Caco-2 (cell line): ENCODE results near the gene SH3TC1. TPM values are rescaled to one million over a fixed set of nuclear protein-coding genes. Genes with fewer than 3 reads are reported as not detected.

ENCODE experiments used
- BruUV-seq: library from RNA; stranded (reverse); fragments of 400-500 nt; replicated peaks from 2 replicates; lab custom pipeline; 2021; lab: Mats Ljungman, UMichigan
- CTCF ChIA-PET: fragments of 300-600 bp; sonication (Branson Sonifier 250); formaldehyde crosslinking; loops from one replicate; lab custom pipeline; 2022; ENCODE audit warnings: antibody characterized with exemption; lab: Charles Lee
- POLR2A ChIA-PET: fragments of 300-600 bp; sonication (Branson Sonifier 250); formaldehyde crosslinking; loops from one replicate; lab custom pipeline; 2022; ENCODE audit warnings: antibody characterized with exemption; lab: Charles Lee
- DNase-seq, 2 experiments: peaks; one replicate each; pipeline versions ENCODE4 v3.0.0 to v3.0.0-alpha.2; 2020 to 2022
- H3K27me3 ChIP-seq: replicated peaks from 2 replicates; pipeline ENCODE4 v1.6.0; 2011; ENCODE audit warnings: low read length; ENCODE audit not compliant: control insufficient read depth, insufficient read depth
- H3K36me3 ChIP-seq: 2 replicates; pipeline ENCODE4 v1.5.1; 2011; ENCODE audit warnings: low read length; ENCODE audit not compliant: control insufficient read depth, insufficient read depth
- H3K4me1 ChIP-seq: fragments of 250-450 bp; sonication (Bioruptor Pico); 2 replicates; pipeline ENCODE4 v1.5.1; 2020; ENCODE audit warnings: mild to moderate bottlenecking
- H3K4me3 ChIP-seq: 2 replicates; pipeline ENCODE4 v1.5.1; 2011; ENCODE audit warnings: low read depth, mild to moderate bottlenecking, control low read depth, low read length
- H3K9me3 ChIP-seq: fragments of 250-450 bp; sonication (Bioruptor Pico); 2 replicates; pipeline ENCODE4 v1.5.1; 2020; ENCODE audit warnings: mild to moderate bottlenecking, moderate library complexity
- H3K27ac Mint-ChIP-seq: one replicate; pipeline ENCODE4 v1.8.0; 2022; ENCODE audit warnings: mixed read lengths; ENCODE audit not compliant: unreplicated experiment
- H3K27me3 Mint-ChIP-seq: one replicate; pipeline ENCODE4 v1.8.0; 2022; ENCODE audit warnings: mixed read lengths; ENCODE audit not compliant: insufficient read depth, unreplicated experiment
- H3K36me3 Mint-ChIP-seq: one replicate; pipeline ENCODE4 v1.8.0; 2022; ENCODE audit warnings: mild to moderate bottlenecking, mixed read lengths; ENCODE audit not compliant: insufficient read depth, unreplicated experiment
- H3K4me1 Mint-ChIP-seq: one replicate; pipeline ENCODE4 v1.8.0; 2022; ENCODE audit warnings: low read depth, mixed read lengths; ENCODE audit not compliant: unreplicated experiment
- H3K4me3 Mint-ChIP-seq: one replicate; pipeline ENCODE4 v1.8.0; 2022; ENCODE audit warnings: mild to moderate bottlenecking, moderate library complexity, mixed read lengths; ENCODE audit not compliant: unreplicated experiment
- H3K9me3 Mint-ChIP-seq: one replicate; pipeline ENCODE4 v1.8.0; 2022; ENCODE audit warnings: mixed read lengths; ENCODE audit not compliant: unreplicated experiment
- intact Hi-C: fragments of 100-400 bp; cut with micrococcal nuclease; formaldehyde crosslinking; loops from one replicate; pipeline ENCODE4 v1.10.0; 2022; ENCODE audit not compliant: unreplicated experiment
- total RNA-seq: library from RNA; stranded (reverse); gene quantifications from 2 replicates; pipeline ENCODE4 v1.2.3, GENCODE V29; 2022
- TF ChIP-seq, protein P1 (sequence below), 2 experiments: fragments of 200-600 bp in 1 of 2; IDR thresholded peaks; 1 replicate in 1 of 2; 2 replicates in 1 of 2; pipeline versions ENCODE4 v1.5.1 to v1.8.0; 2011 to 2022; ENCODE audit warnings: antibody characterized with exemption in 1 of 2, control low read depth in 1 of 2, inconsistent platforms in 1 of 2, low read depth in 1 of 2, low read length in 1 of 2, mild to moderate bottlenecking in 1 of 2, moderate library complexity in 1 of 2; ENCODE audit not compliant: insufficient read depth in 1 of 2, severe bottlenecking in 1 of 2, unreplicated experiment in 1 of 2

SH3TC1 gene
- total RNA-seq, 1 experiment from 2014 or later, result 18.6 TPM

DNA sequence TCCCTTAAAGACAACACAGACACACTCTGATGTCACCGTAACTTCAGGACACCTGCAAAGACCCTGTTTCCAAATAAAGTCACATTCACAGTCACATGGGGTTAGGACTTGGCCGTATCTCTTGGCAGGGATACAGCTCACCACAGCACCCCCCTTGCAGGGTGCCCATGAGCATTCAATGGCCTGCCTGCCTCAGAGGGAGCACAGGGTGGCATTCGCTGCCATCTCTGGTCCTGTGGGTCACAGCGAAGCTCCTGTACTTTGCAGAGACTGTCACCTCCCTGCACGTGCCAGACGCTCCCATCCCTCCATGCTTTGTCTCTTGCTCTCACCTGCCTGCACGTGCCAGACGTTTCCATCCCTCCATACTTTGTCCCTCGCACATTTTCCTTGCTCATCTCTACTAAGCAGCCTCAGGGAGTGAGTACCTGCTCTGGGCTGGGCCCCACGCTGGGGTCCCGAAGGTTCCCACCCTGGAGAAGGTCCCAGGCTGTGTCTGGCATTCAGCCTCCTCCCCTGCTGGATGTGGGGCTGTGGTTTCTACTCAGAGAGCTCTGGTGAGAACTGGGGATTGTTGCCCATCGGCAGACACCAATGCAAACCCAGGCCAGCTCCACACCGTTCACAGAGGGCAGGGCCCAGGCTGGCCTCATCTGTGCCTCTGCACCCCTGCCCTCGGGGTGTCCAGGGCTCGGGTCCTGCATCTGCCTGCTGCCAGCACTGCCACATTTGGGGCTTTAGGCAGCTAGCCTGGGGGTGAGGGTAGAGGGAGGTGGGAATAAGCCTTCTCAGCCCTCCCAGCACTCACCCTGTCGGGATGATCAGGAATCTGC lies 86.3 kb downstream of the SH3TC1 start:
- CTCF ChIA-PET, result interaction anchor here (1.0 kb wide), 1 partner anchor 43 kb away, joined by 3 read pairs; no protein-coding TSS in a partner anchor
- no peak for DNase-seq
- no peaks in the 10 kb centered on the region for H3K27me3 ChIP-seq
- Mint-ChIP-seq H3K4me3 (no peak overlapping the region), H3K9me3 (no peaks in the 10 kb centered on the region), H3K27ac (no peak overlapping the region), H3K27me3 (peaks cover 3% of the 10 kb centered on the region), H3K4me1 (no peaks in the 10 kb centered on the region), H3K36me3 (no peaks in the 10 kb centered on the region)
- TF ChIP-seq, protein P1, sequence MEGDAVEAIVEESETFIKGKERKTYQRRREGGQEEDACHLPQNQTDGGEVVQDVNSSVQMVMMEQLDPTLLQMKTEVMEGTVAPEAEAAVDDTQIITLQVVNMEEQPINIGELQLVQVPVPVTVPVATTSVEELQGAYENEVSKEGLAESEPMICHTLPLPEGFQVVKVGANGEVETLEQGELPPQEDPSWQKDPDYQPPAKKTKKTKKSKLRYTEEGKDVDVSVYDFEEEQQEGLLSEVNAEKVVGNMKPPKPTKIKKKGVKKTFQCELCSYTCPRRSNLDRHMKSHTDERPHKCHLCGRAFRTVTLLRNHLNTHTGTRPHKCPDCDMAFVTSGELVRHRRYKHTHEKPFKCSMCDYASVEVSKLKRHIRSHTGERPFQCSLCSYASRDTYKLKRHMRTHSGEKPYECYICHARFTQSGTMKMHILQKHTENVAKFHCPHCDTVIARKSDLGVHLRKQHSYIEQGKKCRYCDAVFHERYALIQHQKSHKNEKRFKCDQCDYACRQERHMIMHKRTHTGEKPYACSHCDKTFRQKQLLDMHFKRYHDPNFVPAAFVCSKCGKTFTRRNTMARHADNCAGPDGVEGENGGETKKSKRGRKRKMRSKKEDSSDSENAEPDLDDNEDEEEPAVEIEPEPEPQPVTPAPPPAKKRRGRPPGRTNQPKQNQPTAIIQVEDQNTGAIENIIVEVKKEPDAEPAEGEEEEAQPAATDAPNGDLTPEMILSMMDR (IDR thresholded peaks at IDR 0.05; ENCODE audit: insufficient read depth in 1 of 2, low read depth in 1 of 2, low read length in 1 of 2, severe bottlenecking in 1 of 2, unreplicated experiment in 1 of 2), result no peak
- no peak overlapping the region for H3K4me3 ChIP-seq
- POLR2A ChIA-PET, result no interaction called here
- H3K4me1 ChIP-seq, result no peaks in the 10 kb centered on the region
- no peaks in the 10 kb centered on the region for H3K9me3 ChIP-seq
- no peaks in the 10 kb centered on the region for H3K36me3 ChIP-seq
- BruUV-seq, result no TSS peak
- intact Hi-C loops, result no loop called here

DNA sequence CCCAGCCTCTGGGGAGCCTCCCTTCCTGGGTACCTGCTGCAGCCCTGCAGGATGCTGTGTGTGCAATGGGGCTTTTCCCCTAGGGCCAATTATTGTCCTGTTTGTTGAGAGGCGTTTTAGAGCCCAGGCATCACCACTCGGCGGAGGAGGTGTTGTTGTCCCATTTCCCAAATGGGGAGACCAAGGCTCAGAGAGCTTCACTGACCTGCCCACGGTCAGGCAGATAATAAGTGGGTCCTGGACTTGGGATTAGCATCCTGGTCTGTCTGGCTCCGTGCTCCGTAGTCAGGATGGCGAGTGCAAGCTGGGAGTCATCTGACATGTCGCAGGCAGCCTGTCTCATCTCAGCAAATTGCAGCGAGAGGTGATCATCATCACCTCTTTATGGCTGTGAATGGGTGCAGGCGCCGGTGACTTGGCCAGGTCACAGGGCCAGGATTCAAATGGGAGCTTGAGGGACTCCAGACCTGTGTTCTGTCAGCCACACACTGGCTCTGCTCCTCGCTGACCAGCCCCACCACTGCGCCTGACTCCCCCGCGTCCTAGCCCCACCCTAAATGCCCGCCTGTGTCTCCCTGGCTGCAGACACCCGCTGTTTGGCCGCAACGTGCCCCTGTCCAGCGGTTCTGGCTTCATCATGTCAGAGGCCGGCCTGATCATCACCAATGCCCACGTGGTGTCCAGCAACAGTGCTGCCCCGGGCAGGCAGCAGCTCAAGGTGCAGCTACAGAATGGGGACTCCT lies 87.1 kb downstream of the SH3TC1 start:
- POLR2A ChIA-PET, result no interaction called here
- CTCF ChIA-PET, result interaction anchor here (1.0 kb wide), 1 partner anchor 44 kb away, joined by 3 read pairs; no protein-coding TSS in a partner anchor
- no peaks in the 10 kb centered on the region for H3K36me3 ChIP-seq

More for the DNA sequence above, 87.1 kb downstream of the SH3TC1 start:
- Histone ChIP-seq H3K4me1 (no peaks in the 10 kb centered on the region), H3K27me3 (no peaks in the 10 kb centered on the region), H3K4me3 (no peak overlapping the region), H3K9me3 (no peaks in the 10 kb centered on the region)
- DNase-seq, result no peak
- H3K4me1 Mint-ChIP-seq, result no peaks in the 10 kb centered on the region
- no peaks in the 10 kb centered on the region for H3K36me3 Mint-ChIP-seq
- TF ChIP-seq, protein P1 (IDR thresholded peaks at IDR 0.05; ENCODE audit: insufficient read depth in 1 of 2, low read depth in 1 of 2, low read length in 1 of 2, severe bottlenecking in 1 of 2, unreplicated experiment in 1 of 2), result no peak
- no TSS peak for BruUV-seq
- peaks cover 3% of the 10 kb centered on the region for H3K27me3 Mint-ChIP-seq
- no peak overlapping the region for H3K27ac Mint-ChIP-seq
- no peak overlapping the region for H3K4me3 Mint-ChIP-seq
- intact Hi-C loops, result no loop called here
- no peaks in the 10 kb centered on the region for H3K9me3 Mint-ChIP-seq
